Measurements from ENCODE around the gene VAT1.
A peak's percentile ranks its signal among the peaks of the same experiment; 100 is the strongest.
"Not testable (repeated sequence)": the region's sequence is repeated elsewhere in the genome, so short reads cannot be mapped to it uniquely, and the experiment has no call there.

Gene VAT1

GRCh38 chr17:42997390-42997983, 24.7 kb downstream of the VAT1 start:
- H3K4me3 ChIP-seq (ENCODE audit: control insufficient read depth in 1 of 7, extremely low read depth in 1 of 7, insufficient read depth in 4 of 7, low read depth in 2 of 7, low read length in 6 of 7), result peak overlapping the region in 6 of 7 experiments; percentile 25 to 93 (median 72)
- peaks cover 7 to 47% (median 38%) of the 10 kb centered on the region in 4 experiments for H3K36me3 ChIP-seq (ENCODE audit: control insufficient read depth in 4 of 4, insufficient read depth in 4 of 4, low read length in 3 of 4)
- 36% methylated on average over 2 of the region's 5 CpGs for WGBS (ENCODE audit: insufficient coverage)
- no peaks in the 10 kb centered on the region for H3K27me3 ChIP-seq (replicated peaks in 2 of 5; ENCODE audit: control insufficient read depth in 4 of 5, insufficient read depth in 5 of 5, low read length in 4 of 5)
- ChIA-PET POLR2A (interaction anchor here (0.6 to 1.5 kb wide), 12 partner anchors 10 to 604 kb away, joined by 3 to 11 read pairs (median 3); partner anchors contain the start of genes AARSD1 and NBR1), CTCF (interaction anchor here (0.8 to 2.8 kb wide), 11 partner anchors 9 to 153 kb away, joined by 3 to 12 read pairs (median 4); partner anchors contain the start of genes AARSD1, AOC2, IFI35 and RUNDC1)
- no peak for DNase-seq
- no peaks in the 10 kb centered on the region for H3K9me3 ChIP-seq (ENCODE audit: control extremely low read depth in 1 of 5, control insufficient read depth in 4 of 5, insufficient read depth in 2 of 5, low read depth in 1 of 5, low read length in 4 of 5)
- peaks cover 4 to 27% (median 19%) of the 10 kb centered on the region in 4 experiments for H3K4me1 ChIP-seq (ENCODE audit: control extremely low read depth in 1 of 4, control insufficient read depth in 4 of 4, insufficient read depth in 4 of 4, low read length in 3 of 4)
- peak overlapping the region in 1 of 2 experiments; percentile 64 for H3K27ac ChIP-seq (ENCODE audit: insufficient read depth in 1 of 2, low read depth in 1 of 2, low read length in 2 of 2, poor library complexity in 1 of 2, severe bottlenecking in 2 of 2)

GRCh38 chr17:42993913-42994312, 28.3 kb downstream of the VAT1 start:
- peaks cover 20 to 46% (median 40%) of the 10 kb centered on the region in 4 experiments for H3K36me3 ChIP-seq (ENCODE audit: control insufficient read depth in 4 of 4, insufficient read depth in 4 of 4, low read length in 3 of 4)

GRCh38 chr17:42992872-42993271, 29.3 kb downstream of the VAT1 start:
- Histone ChIP-seq H3K4me1 (ENCODE audit: control extremely low read depth in 1 of 4, control insufficient read depth in 4 of 4, insufficient read depth in 4 of 4, low read length in 3 of 4) (peaks cover 0 to 11% (median 6%) of the 10 kb centered on the region in 4 experiments), H3K27me3 (replicated peaks in 2 of 5; ENCODE audit: control insufficient read depth in 4 of 5, insufficient read depth in 5 of 5, low read length in 4 of 5) (no peaks in the 10 kb centered on the region), H3K4me3 (ENCODE audit: control insufficient read depth in 1 of 7, extremely low read depth in 1 of 7, insufficient read depth in 4 of 7, low read depth in 2 of 7, low read length in 6 of 7) (no peak overlapping the region), H3K9me3 (ENCODE audit: control extremely low read depth in 1 of 5, control insufficient read depth in 4 of 5, insufficient read depth in 2 of 5, low read depth in 1 of 5, low read length in 4 of 5) (no peaks in the 10 kb centered on the region), H3K27ac (ENCODE audit: insufficient read depth in 1 of 2, low read depth in 1 of 2, low read length in 2 of 2, poor library complexity in 1 of 2, severe bottlenecking in 2 of 2) (no peak overlapping the region), H3K36me3 (ENCODE audit: control insufficient read depth in 4 of 4, insufficient read depth in 4 of 4, low read length in 3 of 4) (peaks cover 24 to 56% (median 45%) of the 10 kb centered on the region in 4 experiments)
- no peak for DNase-seq
- POLR2A ChIA-PET, result interaction anchor here (0.7 kb wide), 1 partner anchor 38 kb away, joined by 3 read pairs; no protein-coding TSS in a partner anchor
- CTCF ChIA-PET, result interaction anchor here (1.0 to 1.8 kb wide), 2 partner anchors 8 to 64 kb away, joined by 3 to 4 read pairs; no protein-coding TSS in a partner anchor
- WGBS (ENCODE audit: insufficient coverage), result 100% methylated on average over 4 of the region's 5 CpGs

More at GRCh38 chr17:42993913-42994312, 28.3 kb downstream of the VAT1 start:
- H3K4me3 ChIP-seq (ENCODE audit: control insufficient read depth in 1 of 7, extremely low read depth in 1 of 7, insufficient read depth in 4 of 7, low read depth in 2 of 7, low read length in 6 of 7); H3K27ac ChIP-seq (ENCODE audit: insufficient read depth in 1 of 2, low read depth in 1 of 2, low read length in 2 of 2, poor library complexity in 1 of 2, severe bottlenecking in 2 of 2); H3K27me3 ChIP-seq (replicated peaks in 2 of 5; ENCODE audit: control insufficient read depth in 4 of 5, insufficient read depth in 5 of 5, low read length in 4 of 5); DNase-seq; H3K9me3 ChIP-seq (ENCODE audit: control extremely low read depth in 1 of 5, control insufficient read depth in 4 of 5, insufficient read depth in 2 of 5, low read depth in 1 of 5, low read length in 4 of 5): not testable (repeated sequence)
- CTCF ChIA-PET, result interaction anchor here (1.0 kb wide), 1 partner anchor 9 kb away, joined by 3 read pairs; no protein-coding TSS in a partner anchor
- 100% methylated on average over 9 of the region's 10 CpGs for WGBS (ENCODE audit: insufficient coverage)
- POLR2A ChIA-PET, result interaction anchor here (0.6 kb wide), 1 partner anchor 30 kb away, joined by 8 read pairs; no protein-coding TSS in a partner anchor
- H3K4me1 ChIP-seq (ENCODE audit: control extremely low read depth in 1 of 4, control insufficient read depth in 4 of 4, insufficient read depth in 4 of 4, low read length in 3 of 4), result peaks cover 1 to 11% (median 8%) of the 10 kb centered on the region in 4 experiments

- ChIA-PET POLR2A (no interaction called here), CTCF (interaction anchor here (1.5 to 1.8 kb wide), 3 partner anchors 15 to 63 kb away, joined by 4 read pairs; partner anchors contain the start of genes AARSD1 and IFI35)
- WGBS (ENCODE audit: insufficient coverage), result 96% methylated on average over 6 of the region's 6 CpGs
- H3K27ac ChIP-seq (ENCODE audit: insufficient read depth in 1 of 2, low read depth in 1 of 2, low read length in 2 of 2, poor library complexity in 1 of 2, severe bottlenecking in 2 of 2), result no peak overlapping the region
- H3K9me3 ChIP-seq (ENCODE audit: control extremely low read depth in 1 of 5, control insufficient read depth in 4 of 5, insufficient read depth in 2 of 5, low read depth in 1 of 5, low read length in 4 of 5), result no peaks in the 10 kb centered on the region
- DNase-seq, result no peak
- H3K27me3 ChIP-seq (replicated peaks in 2 of 5; ENCODE audit: control insufficient read depth in 4 of 5, insufficient read depth in 5 of 5, low read length in 4 of 5), result no peaks in the 10 kb centered on the region
- H3K36me3 ChIP-seq (ENCODE audit: control insufficient read depth in 4 of 4, insufficient read depth in 4 of 4, low read length in 3 of 4), result peaks cover 26 to 66% (median 52%) of the 10 kb centered on the region in 4 experiments
- no peak overlapping the region for H3K4me3 ChIP-seq (ENCODE audit: control insufficient read depth in 1 of 7, extremely low read depth in 1 of 7, insufficient read depth in 4 of 7, low read depth in 2 of 7, low read length in 6 of 7)
- no peaks in the 10 kb centered on the region for H3K4me1 ChIP-seq (ENCODE audit: control extremely low read depth in 1 of 4, control insufficient read depth in 4 of 4, insufficient read depth in 4 of 4, low read length in 3 of 4)
These were observed 30.7 kb downstream of the VAT1 start for GRCh38 chr17:42991471-42991870.

- peaks cover 26 to 66% (median 53%) of the 10 kb centered on the region in 4 experiments for H3K36me3 ChIP-seq (ENCODE audit: control insufficient read depth in 4 of 4, insufficient read depth in 4 of 4, low read length in 3 of 4)
- no peak for DNase-seq
- ChIA-PET CTCF (interaction anchor here (1.5 kb wide), 1 partner anchor 26 kb away, joined by 4 read pairs; the partner anchor contains the start of gene AARSD1), POLR2A (no interaction called here)
- WGBS (ENCODE audit: insufficient coverage), result 100% methylated on average over 4 of the region's 6 CpGs
- no peaks in the 10 kb centered on the region for H3K27me3 ChIP-seq (replicated peaks in 2 of 5; ENCODE audit: control insufficient read depth in 4 of 5, insufficient read depth in 5 of 5, low read length in 4 of 5)
- no peaks in the 10 kb centered on the region for H3K9me3 ChIP-seq (ENCODE audit: control extremely low read depth in 1 of 5, control insufficient read depth in 4 of 5, insufficient read depth in 2 of 5, low read depth in 1 of 5, low read length in 4 of 5)
- H3K4me1 ChIP-seq (ENCODE audit: control extremely low read depth in 1 of 4, control insufficient read depth in 4 of 4, insufficient read depth in 4 of 4, low read length in 3 of 4), result peaks cover 4 to 12% (median 9%) of the 10 kb centered on the region in 4 experiments
- no peak overlapping the region for H3K27ac ChIP-seq (ENCODE audit: insufficient read depth in 1 of 2, low read depth in 1 of 2, low read length in 2 of 2, poor library complexity in 1 of 2, severe bottlenecking in 2 of 2)
- H3K4me3 ChIP-seq (ENCODE audit: control insufficient read depth in 1 of 7, extremely low read depth in 1 of 7, insufficient read depth in 4 of 7, low read depth in 2 of 7, low read length in 6 of 7), result no peak overlapping the region
These were observed 32.2 kb downstream of the VAT1 start for GRCh38 chr17:42989726-42990652.

GRCh38 chr17:42989141-42989540, 33.0 kb downstream of the VAT1 start:
- Histone ChIP-seq H3K27ac (ENCODE audit: insufficient read depth in 1 of 2, low read depth in 1 of 2, low read length in 2 of 2, poor library complexity in 1 of 2, severe bottlenecking in 2 of 2) (no peak overlapping the region), H3K4me1 (ENCODE audit: control extremely low read depth in 1 of 4, control insufficient read depth in 4 of 4, insufficient read depth in 4 of 4, low read length in 3 of 4) (peaks cover 10 to 18% (median 14%) of the 10 kb centered on the region in 4 experiments), H3K36me3 (ENCODE audit: control insufficient read depth in 4 of 4, insufficient read depth in 4 of 4, low read length in 3 of 4) (peaks cover 26 to 61% (median 51%) of the 10 kb centered on the region in 4 experiments), H3K9me3 (ENCODE audit: control extremely low read depth in 1 of 5, control insufficient read depth in 4 of 5, insufficient read depth in 2 of 5, low read depth in 1 of 5, low read length in 4 of 5) (no peaks in the 10 kb centered on the region), H3K4me3 (ENCODE audit: control insufficient read depth in 1 of 7, extremely low read depth in 1 of 7, insufficient read depth in 4 of 7, low read depth in 2 of 7, low read length in 6 of 7) (no peak overlapping the region), H3K27me3 (replicated peaks in 2 of 5; ENCODE audit: control insufficient read depth in 4 of 5, insufficient read depth in 5 of 5, low read length in 4 of 5) (no peaks in the 10 kb centered on the region)
- ChIA-PET POLR2A (no interaction called here), CTCF (no interaction called here)
- WGBS (ENCODE audit: insufficient coverage), result no CpG with 5 or more reads among the region's 5 CpGs
- DNase-seq, result no peak

Data from common myeloid progenitor, CD34-positive (primary cell).